HG03175 (cell line): ENCODE measurements around the gene NCOA3.
"Not testable (repeated sequence)": the region's sequence is repeated elsewhere in the genome, so short reads cannot be mapped to it uniquely, and the experiment has no call there.

Experiments used
- ATAC-seq: cut with Tn5 transposase; IDR thresholded peaks from one replicate; pipeline ENCODE4 v1.9.1; 2021; ENCODE audit warnings: mild to moderate bottlenecking, moderate library complexity; ENCODE audit not compliant: unreplicated experiment

NCOA3 gene

GRCh38 chr20:47561180-47561579 is 59.5 kb downstream of the NCOA3 start:
- no peak for ATAC-seq

DNA sequence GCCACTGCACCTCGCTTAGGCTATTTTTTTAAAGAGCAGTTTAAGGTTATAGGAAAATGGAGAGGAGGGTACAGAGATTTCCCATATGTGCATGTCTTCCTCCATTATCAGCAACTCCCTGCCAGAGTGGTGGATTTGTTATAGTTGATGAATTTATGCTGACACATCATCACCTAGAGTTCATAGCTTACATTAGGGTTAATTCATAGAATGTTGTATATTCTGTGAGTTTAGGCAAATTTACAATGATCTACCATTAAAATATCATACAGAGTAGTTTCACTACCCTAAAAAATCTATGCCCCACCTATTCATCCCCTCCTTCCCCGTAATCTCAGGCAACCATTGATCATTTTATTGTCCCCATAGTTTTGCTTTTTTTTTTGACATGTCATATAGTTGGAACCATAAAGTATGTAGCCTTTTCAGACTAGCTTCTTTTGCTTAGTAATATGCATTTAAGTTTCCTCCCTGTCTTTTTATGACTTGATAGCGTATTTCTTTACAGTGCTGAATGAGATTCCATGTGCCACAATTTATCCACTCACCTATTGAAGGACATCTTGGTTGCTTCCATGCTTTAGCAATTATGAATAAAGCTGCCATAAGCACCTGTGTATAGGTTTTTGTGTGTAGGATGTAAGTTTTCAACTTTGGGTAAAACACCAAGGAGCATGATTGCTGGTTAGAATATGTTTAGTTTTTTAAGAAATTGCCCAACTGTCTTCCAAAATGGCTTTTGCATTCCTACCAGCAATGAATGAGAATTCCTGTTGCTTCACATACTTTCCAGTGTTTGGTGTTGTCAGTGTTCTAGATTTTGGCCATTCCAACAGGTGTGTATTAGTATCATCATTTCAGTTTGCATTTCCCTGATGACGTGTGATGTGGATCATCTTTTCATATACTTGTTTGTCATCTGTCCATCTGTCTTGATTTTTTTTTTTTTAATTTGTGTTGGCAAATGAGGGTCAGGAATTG is 60.2 kb downstream of the NCOA3 start:
- no peak for ATAC-seq

GRCh38 chr20:47566269-47566668 is 64.6 kb downstream of the NCOA3 start:
- no peak for ATAC-seq

DNA sequence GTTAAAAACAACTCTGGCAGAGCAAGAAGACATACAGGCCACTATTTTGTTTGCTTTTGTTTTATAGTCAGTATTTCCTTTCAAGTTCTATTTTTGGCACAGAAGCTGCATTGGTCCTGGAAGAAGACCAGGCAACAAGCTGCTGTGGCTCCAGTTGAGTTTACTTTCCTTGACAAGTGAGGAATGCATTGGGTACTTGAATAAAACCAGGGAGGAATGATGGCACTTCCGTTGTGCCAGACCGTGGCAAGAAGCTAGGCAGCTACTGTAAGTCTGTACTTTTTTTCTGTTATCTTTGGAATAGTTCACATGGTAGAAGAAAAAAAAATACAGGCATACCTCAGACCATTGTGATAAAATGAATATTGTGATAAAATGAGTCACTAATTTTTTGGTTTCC is 66.3 kb downstream of the NCOA3 start:
- ATAC-seq = no peak

DNA sequence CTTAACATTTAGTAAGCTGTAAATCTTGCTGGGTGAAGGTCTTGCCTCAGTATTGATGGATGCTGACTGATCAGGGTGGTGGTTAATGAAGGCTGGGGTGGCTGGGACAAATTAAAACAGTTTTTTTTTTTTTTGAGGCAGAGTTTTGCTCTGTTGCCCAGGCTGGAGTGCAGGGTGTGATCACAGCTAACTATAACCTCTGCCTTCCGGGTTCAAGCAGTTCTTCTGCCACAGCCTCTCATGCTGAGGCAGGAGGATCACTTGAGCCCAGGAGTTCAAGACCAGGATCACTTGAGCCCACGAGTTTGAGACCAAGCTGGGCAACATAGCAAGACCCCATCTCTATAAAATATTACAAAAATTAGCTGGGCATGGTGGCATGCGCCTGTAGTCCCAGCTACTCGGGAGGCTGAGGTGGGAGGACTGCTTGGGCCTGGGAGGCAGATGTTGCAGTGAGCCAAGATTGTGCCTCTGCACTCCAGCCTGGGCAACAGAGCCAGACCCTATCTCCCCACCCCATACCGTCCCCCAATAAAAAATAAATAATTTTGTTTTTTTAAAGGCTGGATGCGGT is 67.2 kb downstream of the NCOA3 start:
- ATAC-seq = no peak

DNA sequence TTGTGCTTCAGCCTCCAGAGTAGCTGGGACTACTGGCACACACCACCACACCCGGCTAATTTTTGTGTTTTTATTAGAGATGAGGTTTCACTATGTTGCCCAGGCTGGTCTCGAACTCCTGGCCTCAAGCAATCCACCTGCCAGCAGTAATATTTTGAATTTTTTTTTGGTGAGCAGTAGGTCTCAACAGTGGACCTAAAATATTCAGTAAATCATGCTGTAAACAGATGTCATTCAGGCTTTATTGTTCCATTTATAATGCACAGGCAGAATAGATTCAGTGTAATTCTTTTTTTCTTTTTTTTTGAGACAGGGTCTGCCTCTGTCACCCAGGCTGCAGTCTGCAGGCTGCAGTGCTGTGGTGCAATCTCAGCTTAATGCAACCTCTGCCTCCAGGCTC is 69.7 kb downstream of the NCOA3 start:
- ATAC-seq = no peak

GRCh38 chr20:47572105-47572729 is 70.5 kb downstream of the NCOA3 start:
- ATAC-seq = no peak

DNA sequence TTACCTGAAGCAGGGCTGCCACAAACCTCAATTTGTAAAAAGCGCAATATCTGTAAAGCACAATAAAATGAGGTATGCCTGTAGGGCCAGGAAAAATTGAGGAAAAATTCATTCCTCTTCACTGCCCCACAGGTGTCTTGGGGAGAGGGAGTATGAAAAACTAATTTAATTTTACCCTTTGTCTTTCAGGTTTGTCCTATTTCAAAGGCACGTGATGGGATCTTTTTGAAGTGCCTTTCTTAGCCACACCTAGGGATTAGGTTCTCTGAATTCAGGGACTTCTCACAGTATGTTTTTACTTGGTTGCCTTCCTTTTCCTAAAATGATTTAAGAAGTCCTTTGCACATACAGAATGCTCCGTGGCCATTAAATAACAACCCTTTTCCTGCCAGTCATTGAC is 71.9 kb downstream of the NCOA3 start:
- no peak for ATAC-seq

- no peak for ATAC-seq
Observed at GRCh38 chr20:47574616-47575364, 73.1 kb downstream of the NCOA3 start.

GRCh38 chr20:47576516-47577033 is 74.9 kb downstream of the NCOA3 start:
- ATAC-seq = peak; percentile 63

DNA sequence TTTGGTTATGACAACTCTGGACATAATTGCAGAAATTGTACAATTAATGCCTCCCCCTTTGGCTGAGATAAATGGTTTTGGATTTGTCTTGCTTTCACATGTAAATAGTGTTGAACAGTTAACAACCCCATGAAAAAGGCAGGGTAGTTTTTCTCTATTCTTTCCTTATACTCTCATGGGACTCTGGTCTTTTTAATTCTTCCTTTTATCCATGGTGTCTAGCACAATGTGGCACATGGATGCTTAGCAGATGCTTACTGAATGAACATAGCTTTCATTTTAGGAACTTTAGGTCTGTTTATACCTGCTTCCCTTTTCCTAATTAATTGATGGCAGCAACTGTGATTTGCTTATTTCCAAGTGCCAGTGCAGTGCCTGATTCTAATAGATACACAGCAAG is 75.6 kb downstream of the NCOA3 start:
- no peak for ATAC-seq

GRCh38 chr20:47578543-47578942 is 76.9 kb downstream of the NCOA3 start:
- ATAC-seq = no peak

- ATAC-seq = not testable (repeated sequence)
Observed at GRCh38 chr20:47580686-47581085, 79.0 kb downstream of the NCOA3 start.

- ATAC-seq = no peak
Observed at GRCh38 chr20:47581090-47581489, 79.4 kb downstream of the NCOA3 start.

DNA sequence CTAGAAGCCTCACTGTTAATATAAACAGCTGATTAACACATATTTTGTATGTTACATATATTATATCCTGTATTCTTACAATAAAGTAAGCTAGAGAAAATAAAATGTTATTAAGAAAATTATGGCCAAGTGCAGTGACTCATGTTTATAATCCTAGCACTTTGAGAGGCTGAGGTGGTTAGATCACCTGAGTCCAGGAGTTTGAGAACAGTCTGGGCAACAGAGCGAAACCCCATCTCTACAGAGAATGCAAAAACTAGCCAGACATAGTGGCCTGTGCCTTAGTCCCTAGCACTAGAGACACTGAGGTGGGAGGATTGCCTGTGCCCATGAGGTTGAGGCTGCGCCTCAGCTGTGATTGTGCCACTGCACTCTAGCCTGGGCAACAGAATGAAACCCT is 81.9 kb downstream of the NCOA3 start:
- ATAC-seq = no peak

GRCh38 chr20:47585087-47585747 is 83.5 kb downstream of the NCOA3 start:
- no peak for ATAC-seq

DNA sequence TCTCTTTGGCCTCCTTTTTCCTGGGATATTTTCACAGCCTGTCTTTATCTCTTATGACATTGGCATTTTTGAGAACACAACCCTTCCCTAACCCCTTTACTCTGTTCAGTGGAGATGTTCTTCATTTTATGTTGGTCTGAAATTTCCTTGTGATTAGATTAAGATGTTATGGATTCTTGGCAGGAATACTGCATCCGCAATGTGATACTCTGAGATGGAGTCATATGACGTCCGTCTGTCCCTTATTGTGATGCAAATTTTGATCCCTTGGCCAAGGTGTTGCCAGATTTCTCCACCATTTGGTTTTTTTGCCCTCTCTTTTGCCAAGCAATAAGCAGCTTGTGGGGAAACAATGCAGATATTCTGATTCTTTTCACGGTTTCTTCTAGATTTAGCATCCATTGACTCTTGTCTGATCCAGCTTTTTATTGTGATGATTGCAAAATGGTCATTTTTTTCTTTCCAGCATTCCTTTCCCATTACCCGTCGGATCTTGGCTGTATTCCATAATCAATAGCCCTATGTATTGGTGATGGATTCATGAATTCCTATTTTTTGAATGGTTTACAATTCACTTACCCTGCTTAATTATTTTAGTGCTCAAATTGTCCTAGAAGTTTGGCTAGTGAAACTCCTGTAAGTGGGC is 85.1 kb downstream of the NCOA3 start:
- ATAC-seq = no peak

GRCh38 chr20:47588158-47588557 is 86.5 kb downstream of the NCOA3 start:
- no peak for ATAC-seq

GRCh38 chr20:47591231-47591630 is 89.5 kb downstream of the NCOA3 start:
- no peak for ATAC-seq

DNA sequence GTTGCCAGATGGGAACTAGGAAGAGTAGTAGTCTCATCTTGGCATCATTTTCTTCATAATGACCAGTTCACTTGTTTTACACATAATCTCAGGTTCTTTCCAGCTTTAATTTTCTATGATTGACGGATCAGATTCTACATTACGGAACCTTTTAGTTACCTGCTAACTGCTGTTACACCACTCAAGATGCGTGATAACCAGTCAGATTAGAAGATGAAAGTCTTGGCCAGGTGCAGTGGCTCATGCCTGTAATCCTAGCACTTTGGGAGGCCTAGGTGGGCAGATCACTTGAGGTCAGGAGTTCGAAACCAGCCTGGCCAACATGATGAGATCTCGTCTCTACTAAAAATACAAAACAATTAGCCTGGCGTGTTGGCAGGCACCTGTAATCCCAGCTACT is 92.5 kb downstream of the NCOA3 start:
- no peak for ATAC-seq
